ENCODE measurements around the gene LETM1. TPM values are rescaled to one million over a fixed set of nuclear protein-coding genes. Genes with fewer than 3 reads are reported as not detected.

Gene LETM1
- total and polyA plus RNA-seq, 2 of the 13 experiments (the other 11 are each of a cell fraction or from before 2014, with no cell fraction given): 9.7 to 41.6 TPM

DNA sequence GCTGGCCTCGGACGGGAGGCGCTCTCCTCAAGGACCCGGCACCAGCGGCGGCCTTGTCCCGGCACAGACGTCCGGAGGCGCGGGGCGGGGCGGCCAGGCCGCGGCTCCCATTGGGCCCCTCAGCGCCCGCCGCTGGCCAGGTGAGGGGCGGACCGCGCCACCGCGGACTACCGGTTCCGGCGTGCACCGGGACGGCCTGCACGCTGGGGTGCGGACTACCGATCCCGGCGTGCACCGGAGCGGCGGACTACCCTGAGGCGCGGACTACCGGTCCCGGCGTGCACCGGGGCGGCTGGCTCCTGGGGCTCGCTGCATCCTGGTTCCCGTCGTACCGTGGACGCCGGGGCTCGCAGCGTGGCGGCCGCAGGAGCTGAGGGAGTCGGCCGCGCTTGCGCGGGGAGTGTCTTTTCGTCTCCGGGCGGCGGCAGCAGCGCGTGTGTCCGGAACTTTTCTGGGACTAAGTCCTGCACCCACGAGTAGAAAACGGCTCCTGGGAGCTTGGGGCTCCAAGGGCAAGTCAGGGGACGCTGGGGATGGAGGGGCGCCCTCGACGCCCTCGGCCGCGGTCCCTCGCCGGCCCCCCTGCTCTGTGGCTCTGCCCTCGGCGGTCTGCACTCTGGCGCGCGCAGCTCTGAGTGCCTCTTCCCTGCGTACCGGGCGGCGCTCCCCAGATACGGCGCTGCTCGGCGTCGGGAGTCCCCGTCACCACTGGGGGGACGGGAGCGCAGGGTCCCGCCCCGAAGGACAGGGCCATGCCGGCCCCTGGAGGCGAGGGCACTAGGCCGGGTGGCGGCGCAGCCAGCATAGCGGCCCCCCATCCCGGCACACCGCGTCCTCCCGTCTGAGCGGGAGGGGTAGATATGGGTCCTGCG is at the start of gene LETM1 (continued):
- TF ChIP-seq, protein P1, sequence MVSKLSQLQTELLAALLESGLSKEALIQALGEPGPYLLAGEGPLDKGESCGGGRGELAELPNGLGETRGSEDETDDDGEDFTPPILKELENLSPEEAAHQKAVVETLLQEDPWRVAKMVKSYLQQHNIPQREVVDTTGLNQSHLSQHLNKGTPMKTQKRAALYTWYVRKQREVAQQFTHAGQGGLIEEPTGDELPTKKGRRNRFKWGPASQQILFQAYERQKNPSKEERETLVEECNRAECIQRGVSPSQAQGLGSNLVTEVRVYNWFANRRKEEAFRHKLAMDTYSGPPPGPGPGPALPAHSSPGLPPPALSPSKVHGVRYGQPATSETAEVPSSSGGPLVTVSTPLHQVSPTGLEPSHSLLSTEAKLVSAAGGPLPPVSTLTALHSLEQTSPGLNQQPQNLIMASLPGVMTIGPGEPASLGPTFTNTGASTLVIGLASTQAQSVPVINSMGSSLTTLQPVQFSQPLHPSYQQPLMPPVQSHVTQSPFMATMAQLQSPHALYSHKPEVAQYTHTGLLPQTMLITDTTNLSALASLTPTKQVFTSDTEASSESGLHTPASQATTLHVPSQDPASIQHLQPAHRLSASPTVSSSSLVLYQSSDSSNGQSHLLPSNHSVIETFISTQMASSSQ (IDR thresholded peaks at IDR 0.05; ENCODE audit: low read depth): no peak
- TF ChIP-seq, protein P1 (CRISPR knock-in tag; IDR thresholded peaks at IDR 0.05; ENCODE audit: borderline replicate concordance): 0 out of 2 replicates have a peak, but pooled peaks have one; percentile 44
- TF ChIP-seq, protein P2, sequence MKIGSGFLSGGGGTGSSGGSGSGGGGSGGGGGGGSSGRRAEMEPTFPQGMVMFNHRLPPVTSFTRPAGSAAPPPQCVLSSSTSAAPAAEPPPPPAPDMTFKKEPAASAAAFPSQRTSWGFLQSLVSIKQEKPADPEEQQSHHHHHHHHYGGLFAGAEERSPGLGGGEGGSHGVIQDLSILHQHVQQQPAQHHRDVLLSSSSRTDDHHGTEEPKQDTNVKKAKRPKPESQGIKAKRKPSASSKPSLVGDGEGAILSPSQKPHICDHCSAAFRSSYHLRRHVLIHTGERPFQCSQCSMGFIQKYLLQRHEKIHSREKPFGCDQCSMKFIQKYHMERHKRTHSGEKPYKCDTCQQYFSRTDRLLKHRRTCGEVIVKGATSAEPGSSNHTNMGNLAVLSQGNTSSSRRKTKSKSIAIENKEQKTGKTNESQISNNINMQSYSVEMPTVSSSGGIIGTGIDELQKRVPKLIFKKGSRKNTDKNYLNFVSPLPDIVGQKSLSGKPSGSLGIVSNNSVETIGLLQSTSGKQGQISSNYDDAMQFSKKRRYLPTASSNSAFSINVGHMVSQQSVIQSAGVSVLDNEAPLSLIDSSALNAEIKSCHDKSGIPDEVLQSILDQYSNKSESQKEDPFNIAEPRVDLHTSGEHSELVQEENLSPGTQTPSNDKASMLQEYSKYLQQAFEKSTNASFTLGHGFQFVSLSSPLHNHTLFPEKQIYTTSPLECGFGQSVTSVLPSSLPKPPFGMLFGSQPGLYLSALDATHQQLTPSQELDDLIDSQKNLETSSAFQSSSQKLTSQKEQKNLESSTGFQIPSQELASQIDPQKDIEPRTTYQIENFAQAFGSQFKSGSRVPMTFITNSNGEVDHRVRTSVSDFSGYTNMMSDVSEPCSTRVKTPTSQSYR (CRISPR knock-in tag; IDR thresholded peaks at IDR 0.05; ENCODE audit: borderline replicate concordance): no peak
- TF ChIP-seq KDM6A (CRISPR knock-in tag; IDR thresholded peaks at IDR 0.05; ENCODE audit: low read depth) (no peak), KLF6 (CRISPR knock-in tag; IDR thresholded peaks at IDR 0.05) (no peak), STAT5B (CRISPR knock-in tag; IDR thresholded peaks at IDR 0.05) (no peak), ZNF547 (CRISPR knock-in tag; IDR thresholded peaks at IDR 0.05) (peak; percentile 63; the same call in 1 of the 2 replicates), ZFP37 (CRISPR knock-in tag; IDR thresholded peaks at IDR 0.05; ENCODE audit: borderline replicate concordance) (no peak), ZBTB3 (CRISPR knock-in tag; IDR thresholded peaks at IDR 0.05; ENCODE audit: borderline replicate concordance, low read depth) (0 out of 2 replicates have a peak, but pooled peaks have one; percentile 25), ZNF775 (CRISPR knock-in tag; IDR thresholded peaks at IDR 0.05; ENCODE audit: borderline replicate concordance) (no peak), MYC (CRISPR knock-in tag; IDR thresholded peaks at IDR 0.05; ENCODE audit: borderline replicate concordance) (peak; percentile 79; the same call in 1 of the 2 replicates), KLF11 (CRISPR knock-in tag; IDR thresholded peaks at IDR 0.05) (no peak), RFXANK (CRISPR knock-in tag; IDR thresholded peaks at IDR 0.05) (no peak), KAT8 (CRISPR knock-in tag; IDR thresholded peaks at IDR 0.05) (peak; percentile 84), RNF2 (conservative IDR thresholded peaks at IDR 0.05; ENCODE audit: low read depth) (no peak), ZNF75D (CRISPR knock-in tag; IDR thresholded peaks at IDR 0.05; ENCODE audit: borderline replicate concordance) (no peak), ZNF256 (CRISPR knock-in tag; conservative IDR thresholded peaks at IDR 0.05) (peak; percentile 46; the same call in 1 of the 2 replicates), XBP1 (CRISPR knock-in tag; IDR thresholded peaks at IDR 0.05) (peak; percentile 60; the same call in 1 of the 2 replicates), ZNF337 (CRISPR knock-in tag; IDR thresholded peaks at IDR 0.05; ENCODE audit: borderline replicate concordance, low read depth) (no peak; the same call in 1 of the 2 replicates), ATAD3A (CRISPR knock-in tag; IDR thresholded peaks at IDR 0.05) (no peak), SNAPC2 (CRISPR knock-in tag; IDR thresholded peaks at IDR 0.05) (peak; percentile 55; the same call in 1 of the 2 replicates), HOXA9 (CRISPR knock-in tag; IDR thresholded peaks at IDR 0.05; ENCODE audit: borderline replicate concordance) (no peak), KMT2B (CRISPR knock-in tag; IDR thresholded peaks at IDR 0.05) (peak; percentile 72; the same call in 1 of the 2 replicates)
- TF ChIP-seq, protein P3, sequence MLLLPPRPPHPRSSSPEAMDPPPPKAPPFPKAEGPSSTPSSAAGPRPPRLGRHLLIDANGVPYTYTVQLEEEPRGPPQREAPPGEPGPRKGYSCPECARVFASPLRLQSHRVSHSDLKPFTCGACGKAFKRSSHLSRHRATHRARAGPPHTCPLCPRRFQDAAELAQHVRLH (CRISPR knock-in tag; IDR thresholded peaks at IDR 0.05; ENCODE audit: borderline replicate concordance, low read depth): 0 out of 2 replicates have a peak, but pooled peaks have one; percentile 88
